ENCODE data around the gene VMO1. TPM values are rescaled to one million over a fixed set of nuclear protein-coding genes. Genes with fewer than 3 reads are reported as not detected.
A peak's percentile ranks its signal among the peaks of the same experiment; 100 is the strongest.

VMO1 gene
- total RNA-seq, 3 donors from 2014 or later = 0.67 to 2.3 (median 2.1) TPM

DNA sequence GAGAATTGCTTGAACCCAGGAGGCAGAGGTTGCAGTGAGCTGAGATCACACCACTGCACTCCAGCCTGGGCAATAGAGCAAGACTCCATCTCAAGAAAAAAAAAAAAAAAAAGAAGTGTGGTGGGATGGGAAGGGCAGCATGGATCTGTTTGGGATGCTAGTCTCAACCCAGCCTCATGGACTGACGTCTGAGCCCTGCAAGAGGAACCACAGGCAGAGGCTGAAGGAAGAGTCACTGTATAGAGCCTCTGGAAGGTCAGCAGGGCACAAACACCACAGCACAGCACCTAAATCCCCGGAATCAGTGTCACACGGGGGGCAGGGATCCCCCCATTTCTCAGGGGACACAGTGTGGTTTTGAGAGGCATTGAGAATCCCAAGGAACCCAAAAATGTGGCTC, 35.6 kb downstream of the VMO1 start:
- TF ChIP-seq, protein P1, sequence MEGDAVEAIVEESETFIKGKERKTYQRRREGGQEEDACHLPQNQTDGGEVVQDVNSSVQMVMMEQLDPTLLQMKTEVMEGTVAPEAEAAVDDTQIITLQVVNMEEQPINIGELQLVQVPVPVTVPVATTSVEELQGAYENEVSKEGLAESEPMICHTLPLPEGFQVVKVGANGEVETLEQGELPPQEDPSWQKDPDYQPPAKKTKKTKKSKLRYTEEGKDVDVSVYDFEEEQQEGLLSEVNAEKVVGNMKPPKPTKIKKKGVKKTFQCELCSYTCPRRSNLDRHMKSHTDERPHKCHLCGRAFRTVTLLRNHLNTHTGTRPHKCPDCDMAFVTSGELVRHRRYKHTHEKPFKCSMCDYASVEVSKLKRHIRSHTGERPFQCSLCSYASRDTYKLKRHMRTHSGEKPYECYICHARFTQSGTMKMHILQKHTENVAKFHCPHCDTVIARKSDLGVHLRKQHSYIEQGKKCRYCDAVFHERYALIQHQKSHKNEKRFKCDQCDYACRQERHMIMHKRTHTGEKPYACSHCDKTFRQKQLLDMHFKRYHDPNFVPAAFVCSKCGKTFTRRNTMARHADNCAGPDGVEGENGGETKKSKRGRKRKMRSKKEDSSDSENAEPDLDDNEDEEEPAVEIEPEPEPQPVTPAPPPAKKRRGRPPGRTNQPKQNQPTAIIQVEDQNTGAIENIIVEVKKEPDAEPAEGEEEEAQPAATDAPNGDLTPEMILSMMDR (IDR thresholded peaks at IDR 0.05) = no peak
- H3K4me1 ChIP-seq (ENCODE audit: low read depth) = no peaks in the 10 kb centered on the region
- intact Hi-C loops (cut with DNase I, micrococcal nuclease) = no loop called here
- no peaks in the 10 kb centered on the region for H3K36me3 ChIP-seq (ENCODE audit: low read depth)
- DNase-seq (no peak), ATAC-seq (no peak)
- H3K9me3 ChIP-seq = no peaks in the 10 kb centered on the region
- no peak overlapping the region for H3K4me3 ChIP-seq

GRCh38 chr17:4748686-4749085, 37.5 kb downstream of the VMO1 start:
- intact Hi-C loops (cut with DNase I, micrococcal nuclease) = no loop called here
- no peak for ATAC-seq
- Histone ChIP-seq H3K36me3 (ENCODE audit: low read depth) (no peaks in the 10 kb centered on the region), H3K4me1 (ENCODE audit: low read depth) (no peaks in the 10 kb centered on the region), H3K4me3 (no peak overlapping the region), H3K9me3 (no peaks in the 10 kb centered on the region)
- DNase-seq = no peak
- TF ChIP-seq, protein P1 (IDR thresholded peaks at IDR 0.05) = no peak

- DNase-seq (no peak), ATAC-seq (peak; percentile 57)
- intact Hi-C loops (cut with DNase I, micrococcal nuclease) = no loop called here
- Histone ChIP-seq H3K36me3 (ENCODE audit: low read depth) (no peaks in the 10 kb centered on the region), H3K9me3 (no peaks in the 10 kb centered on the region), H3K4me3 (no peak overlapping the region), H3K4me1 (ENCODE audit: low read depth) (no peaks in the 10 kb centered on the region)
- TF ChIP-seq, protein P1 (IDR thresholded peaks at IDR 0.05) = no peak
These were observed 38.3 kb downstream of the VMO1 start for GRCh38 chr17:4747847-4748246.

- intact Hi-C loops (cut with DNase I, micrococcal nuclease) = no loop called here
- H3K4me3 ChIP-seq = no peak overlapping the region
- ATAC-seq = peak; percentile 10
- no peak for DNase-seq
- H3K36me3 ChIP-seq (ENCODE audit: low read depth) = no peaks in the 10 kb centered on the region
- TF ChIP-seq, protein P1 (IDR thresholded peaks at IDR 0.05) = no peak
- H3K9me3 ChIP-seq = no peaks in the 10 kb centered on the region
- no peaks in the 10 kb centered on the region for H3K4me1 ChIP-seq (ENCODE audit: low read depth)
These were observed 40.9 kb downstream of the VMO1 start for GRCh38 chr17:4744999-4745969.

DNA sequence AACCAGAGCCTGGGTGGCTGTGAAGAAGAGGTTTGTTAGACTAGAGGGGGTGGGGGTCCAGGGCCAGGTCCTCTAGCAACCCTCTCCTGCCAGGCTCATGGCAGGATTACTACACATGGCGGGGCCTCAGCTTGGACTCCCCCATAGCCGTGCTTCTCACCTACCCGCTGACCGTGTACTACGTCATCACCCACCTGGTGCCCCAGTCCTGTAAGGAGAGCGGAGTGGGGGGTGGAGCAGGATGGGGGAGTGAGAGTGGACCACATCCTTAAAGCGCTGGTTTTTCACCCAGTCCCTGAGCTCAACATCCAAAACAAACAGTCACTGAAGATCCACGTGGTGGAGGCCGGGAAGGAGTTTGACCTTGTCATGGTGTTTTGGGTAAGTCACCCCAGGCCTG, 42.3 kb downstream of the VMO1 start:
- intact Hi-C loops (cut with DNase I, micrococcal nuclease) = no loop called here
- ATAC-seq = no peak

More for the DNA sequence above, 42.3 kb downstream of the VMO1 start:
- peaks cover under 1% of the 10 kb centered on the region for H3K4me1 ChIP-seq (ENCODE audit: low read depth)
- H3K4me3 ChIP-seq = no peak overlapping the region
- no peaks in the 10 kb centered on the region for H3K36me3 ChIP-seq (ENCODE audit: low read depth)
- H3K9me3 ChIP-seq = no peaks in the 10 kb centered on the region
- TF ChIP-seq, protein P1 (IDR thresholded peaks at IDR 0.05) = no peak
- DNase-seq = no peak
